Lower leg skin (tissue), 4 donors: ENCODE measurements around the gene HSH2D. TPM values are rescaled to one million over a fixed set of nuclear protein-coding genes. Genes with fewer than 3 reads are reported as not detected.

Experiments used
- DNase-seq, 2 donors: peaks; one replicate each; pipeline ENCODE4 v3.0.0-alpha.2; 2019; ENCODE audit warnings: low spot score in 2 of 2
- H3K4me3 ChIP-seq: fragments of 200-600 bp; sonication (generic); 2 replicates; pipeline ENCODE4 v1.5.1; 2017; ENCODE audit warnings: mild to moderate bottlenecking, low read depth; ENCODE audit not compliant: poor library complexity, severe bottlenecking
- POLR2A ChIP-seq, 2 donors: fragments of 450-650 bp; IDR thresholded peaks; one replicate each; pipeline ENCODE4 v1.6.1; 2016 to 2017; ENCODE audit warnings: antibody characterized with exemption in 2 of 2, mild to moderate bottlenecking in 1 of 2, moderate library complexity in 1 of 2
- WGBS, 2 donors: methylation state at CpG; one replicate each; pipeline ENCODE4 v1.1.5; 2018; 5-methylcytosine and 5-hydroxymethylcytosine counted together
- intact Hi-C: fragments of 100-400 bp; cut with DNase I; formaldehyde crosslinking; loops from one replicate; pipeline ENCODE4 v1.15.0; 2023; ENCODE audit warnings: low total_unique reads
- total RNA-seq, 4 donors: library from RNA; depleted of rRNA; stranded (reverse); fragments of >200 nt; gene quantifications; one replicate each; pipeline ENCODE4 v1.1.0, GENCODE V29; 2016
- TF ChIP-seq, protein P1 (sequence below), 3 donors: fragments of 450-650 bp; IDR thresholded peaks; one replicate each; pipeline ENCODE4 v1.5.1; 2016; ENCODE audit warnings: antibody characterized with exemption in 3 of 3, mild to moderate bottlenecking in 3 of 3, moderate library complexity in 2 of 3

Gene HSH2D
- total RNA-seq, 4 donors from 2014 or later, result 0.45 TPM; not detected in 3

DNA sequence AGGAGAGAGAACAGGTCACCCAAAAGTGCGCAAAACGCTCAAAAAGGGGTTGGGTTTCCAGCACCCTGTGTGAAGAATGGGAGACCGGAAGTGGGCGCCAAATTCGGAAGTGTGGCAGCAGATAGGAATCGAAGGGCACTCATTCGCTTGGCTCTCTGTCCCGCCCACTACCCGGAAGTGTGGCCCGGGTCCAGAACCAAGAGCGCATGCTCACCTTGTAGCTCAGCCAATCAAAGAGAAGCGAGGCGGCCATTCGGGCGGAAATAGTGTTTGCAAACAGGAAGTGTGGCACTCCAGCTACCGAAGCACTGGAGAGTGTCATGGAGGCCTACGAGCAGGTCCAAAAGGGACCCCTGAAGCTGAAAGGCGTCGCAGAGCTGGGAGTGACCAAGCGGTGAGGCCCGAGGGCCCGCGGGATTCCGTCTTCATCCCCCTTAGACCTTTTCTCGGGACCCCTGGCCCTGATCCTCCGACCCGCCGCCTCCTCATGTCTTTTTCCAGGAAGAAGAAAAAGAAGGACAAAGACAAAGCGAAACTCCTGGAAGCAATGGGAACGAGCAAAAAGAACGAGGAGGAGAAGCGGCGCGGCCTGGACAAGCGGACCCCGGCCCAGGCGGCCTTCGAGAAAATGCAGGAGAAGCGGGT, 41.8 kb downstream of the HSH2D start, which contains the start of gene FAM32A:
TSS of gene FAM32A (plus strand) at position 288 of the 645 bp plus-strand sequence. CDS start at position 321, 33 bp downstream.
- DNase-seq, result peak; percentile 100
- no peak for TF ChIP-seq POLR2A (IDR thresholded peaks at IDR 0.05)
- TF ChIP-seq, protein P1, sequence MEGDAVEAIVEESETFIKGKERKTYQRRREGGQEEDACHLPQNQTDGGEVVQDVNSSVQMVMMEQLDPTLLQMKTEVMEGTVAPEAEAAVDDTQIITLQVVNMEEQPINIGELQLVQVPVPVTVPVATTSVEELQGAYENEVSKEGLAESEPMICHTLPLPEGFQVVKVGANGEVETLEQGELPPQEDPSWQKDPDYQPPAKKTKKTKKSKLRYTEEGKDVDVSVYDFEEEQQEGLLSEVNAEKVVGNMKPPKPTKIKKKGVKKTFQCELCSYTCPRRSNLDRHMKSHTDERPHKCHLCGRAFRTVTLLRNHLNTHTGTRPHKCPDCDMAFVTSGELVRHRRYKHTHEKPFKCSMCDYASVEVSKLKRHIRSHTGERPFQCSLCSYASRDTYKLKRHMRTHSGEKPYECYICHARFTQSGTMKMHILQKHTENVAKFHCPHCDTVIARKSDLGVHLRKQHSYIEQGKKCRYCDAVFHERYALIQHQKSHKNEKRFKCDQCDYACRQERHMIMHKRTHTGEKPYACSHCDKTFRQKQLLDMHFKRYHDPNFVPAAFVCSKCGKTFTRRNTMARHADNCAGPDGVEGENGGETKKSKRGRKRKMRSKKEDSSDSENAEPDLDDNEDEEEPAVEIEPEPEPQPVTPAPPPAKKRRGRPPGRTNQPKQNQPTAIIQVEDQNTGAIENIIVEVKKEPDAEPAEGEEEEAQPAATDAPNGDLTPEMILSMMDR (IDR thresholded peaks at IDR 0.05), result no peak
- peak within 1 kb of the TSS; percentile 60 for H3K4me3 ChIP-seq
- intact Hi-C loops, result loop anchor here (5.0 to 10.0 kb wide), 2 partner anchors 70 to 143 kb away; partner anchors contain the start of gene RAB8A
- WGBS, 2 donors, result 1% methylated on average over 38 to 39 of the region's 39 CpGs

DNA sequence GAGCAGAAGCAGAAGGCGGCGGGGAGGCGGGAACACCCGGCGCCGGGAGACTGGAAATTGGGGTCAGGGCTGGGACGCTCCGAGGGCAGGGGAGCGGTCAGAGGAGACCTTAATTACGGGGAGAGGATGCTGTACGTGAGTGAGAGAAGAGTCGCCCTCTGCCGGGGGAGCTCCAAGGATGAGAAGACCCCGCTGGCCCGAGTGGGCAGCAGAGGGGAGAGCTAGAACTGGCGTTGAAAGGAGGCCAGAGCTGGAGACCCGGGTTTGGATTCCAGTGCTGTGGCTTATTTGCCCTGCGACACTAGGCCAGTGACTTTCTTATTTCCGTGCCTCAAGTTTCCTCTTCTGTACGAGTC, 42.3 kb downstream of the HSH2D start:
- TF ChIP-seq, protein P1 (IDR thresholded peaks at IDR 0.05), result no peak
- TF ChIP-seq POLR2A (IDR thresholded peaks at IDR 0.05), result no peak
- 1% methylated on average over 20 of the region's 20 CpGs for WGBS, 2 donors
- intact Hi-C loops, result loop anchor here (5.0 to 10.0 kb wide), 2 partner anchors 71 to 143 kb away; partner anchors contain the start of gene RAB8A
- no peak for DNase-seq
- H3K4me3 ChIP-seq, result peak overlapping the region; percentile 60

DNA sequence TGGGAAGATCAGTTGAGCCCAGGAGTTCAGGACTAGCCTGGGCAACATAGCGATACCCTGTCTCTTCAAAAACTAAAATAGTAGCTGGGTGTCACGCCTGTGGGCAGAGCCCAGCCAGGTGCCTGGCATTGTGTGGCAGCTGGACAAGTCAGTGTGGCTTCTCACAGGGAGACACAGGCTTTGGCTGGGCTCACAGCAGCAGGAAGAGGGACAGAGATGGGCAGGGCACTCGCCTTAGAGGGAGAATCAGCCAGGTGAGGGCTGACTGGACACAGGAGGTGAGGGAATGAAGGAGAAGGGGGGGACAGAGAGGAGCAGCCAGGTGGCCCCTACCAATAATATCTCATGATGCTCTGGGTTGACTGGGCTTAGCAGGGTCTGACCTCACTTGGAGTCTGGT, 45.0 kb downstream of the HSH2D start:
- intact Hi-C loops, result loop anchor here (5.0 to 10.0 kb wide), 2 partner anchors 74 to 146 kb away; partner anchors contain the start of gene RAB8A
- 92 to 97% methylated on average over 3 of the region's 3 CpGs for WGBS, 2 donors

DNA sequence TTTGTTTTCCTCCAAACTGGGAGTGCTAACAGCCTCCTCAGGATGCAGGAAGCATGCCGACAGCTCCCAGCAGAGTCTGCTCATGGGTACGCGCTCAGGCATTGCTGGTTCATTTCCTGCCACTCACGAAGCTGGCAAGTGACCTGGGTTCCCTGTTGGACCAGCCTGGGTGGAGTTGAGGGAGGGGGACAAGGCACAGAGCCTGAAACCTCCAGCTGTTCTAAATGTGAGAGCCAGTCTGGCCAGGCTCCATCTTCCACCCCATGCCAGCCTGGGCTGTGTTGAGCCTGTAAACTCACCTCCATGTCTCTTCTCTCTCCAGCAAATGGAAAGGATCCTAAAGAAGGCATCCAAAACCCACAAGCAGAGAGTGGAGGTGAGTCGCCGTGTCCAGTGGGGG, 46.7 kb downstream of the HSH2D start:
- TF ChIP-seq, protein P1 (IDR thresholded peaks at IDR 0.05), result no peak
- TF ChIP-seq POLR2A (IDR thresholded peaks at IDR 0.05), result no peak
- whole genome bisulfite sequencing, 2 donors, result 72 to 76% methylated on average over 6 of the region's 6 CpGs
- H3K4me3 ChIP-seq, result no peak overlapping the region
- intact Hi-C loops, result no loop called here
- DNase-seq, result no peak

More for the DNA sequence above, 45.0 kb downstream of the HSH2D start:
- TF ChIP-seq, protein P1 (IDR thresholded peaks at IDR 0.05), result no peak
- TF ChIP-seq POLR2A (IDR thresholded peaks at IDR 0.05), result no peak
- no peak overlapping the region for H3K4me3 ChIP-seq
- DNase-seq, result no peak

DNA sequence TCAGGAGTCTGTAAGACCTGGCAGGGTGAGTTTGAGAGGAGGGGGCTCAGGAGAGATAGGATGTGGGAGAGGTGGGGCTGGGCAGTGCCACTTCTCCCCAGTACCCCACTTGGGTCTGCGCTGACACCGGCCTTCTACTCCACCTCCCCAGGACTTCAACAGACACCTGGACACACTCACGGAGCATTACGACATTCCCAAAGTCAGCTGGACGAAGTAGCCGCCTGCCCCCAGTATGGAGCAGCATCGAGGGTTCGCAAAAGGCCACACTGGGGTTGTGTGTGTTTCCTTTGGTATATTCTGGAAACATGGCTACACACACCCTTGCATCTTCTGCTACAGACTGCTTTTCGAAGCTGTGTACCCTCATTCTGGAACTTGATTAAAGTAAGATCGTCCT, 47.3 kb downstream of the HSH2D start:
- intact Hi-C loops, result no loop called here
- 91 to 93% methylated on average over 10 of the region's 10 CpGs for WGBS, 2 donors
- H3K4me3 ChIP-seq, result no peak overlapping the region
- TF ChIP-seq, protein P1 (IDR thresholded peaks at IDR 0.05), result no peak
- no peak for TF ChIP-seq POLR2A (IDR thresholded peaks at IDR 0.05)
- DNase-seq, result no peak
